Right renal pelvis (tissue), 4 donors: ENCODE data around the gene MAP3K14. TPM values are rescaled to one million over a fixed set of nuclear protein-coding genes. Genes with fewer than 3 reads are reported as not detected.
A peak's percentile ranks its signal among the peaks of the same experiment; 100 is the strongest.
"Not testable (repeated sequence)": the region's sequence is repeated elsewhere in the genome, so short reads cannot be mapped to it uniquely, and the experiment has no call there.

ENCODE experiments used
- DNase-seq, 4 donors: peaks; one replicate each; pipeline ENCODE4 v3.0.0-alpha.2; 2013; ENCODE audit warnings: low read depth in 4 of 4, low spot score in 3 of 4, missing footprints in 1 of 4
- polyA plus RNA-seq, 4 donors: library from polyadenylated mRNA; unstranded; fragments of 120-200 nt; gene quantifications; one replicate each; pipeline ENCODE4 v1.2.1, GENCODE V29; 2013; ENCODE audit not compliant: insufficient read length in 4 of 4

Gene MAP3K14
- polyA plus RNA-seq, result 1 to 10 TPM; 5.2 to 6.4 (median 5.7) TPM

DNA sequence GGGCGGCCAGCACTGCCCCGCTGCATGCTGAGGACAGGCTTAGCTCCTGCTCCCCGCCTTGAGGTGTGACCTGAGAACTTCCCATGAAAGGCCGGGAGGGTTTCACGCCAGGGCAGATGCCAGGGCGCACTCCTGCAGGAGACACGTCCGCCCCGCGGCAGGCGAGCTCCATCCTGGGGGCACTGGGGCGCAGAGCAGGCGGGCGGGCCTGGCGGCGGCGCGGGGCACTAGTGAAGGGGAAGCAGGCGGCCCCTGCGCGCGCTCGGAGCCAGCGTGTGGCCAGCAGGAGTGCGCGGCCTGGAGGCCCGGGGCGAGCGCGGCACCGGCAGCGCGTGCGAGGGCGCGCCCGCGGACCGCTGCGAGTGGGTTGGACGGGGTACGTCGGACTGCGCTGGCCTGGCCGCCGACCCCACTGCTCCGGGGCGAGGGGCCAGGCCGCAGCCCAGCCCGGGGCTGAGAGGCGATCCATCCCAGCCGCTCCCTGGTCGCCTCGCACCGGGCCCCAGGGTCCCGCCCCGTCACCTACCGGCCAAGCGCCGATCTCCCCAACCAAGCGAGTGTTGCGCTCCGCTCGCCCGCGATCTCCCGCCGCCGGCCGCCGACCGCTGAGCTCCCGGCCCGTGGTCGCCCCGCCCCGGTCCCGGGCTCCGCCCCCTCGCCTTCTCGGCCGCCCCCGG is at the start of gene MAP3K14:
MAP3K14 (minus strand) TSS at position 587 of the 677 bp plus-strand sequence. CDS start 26,275 bp downstream, outside the sequence.
- peak in 3 of 4 donors; percentile 51 to 60 (median 52) for DNase-seq

DNA sequence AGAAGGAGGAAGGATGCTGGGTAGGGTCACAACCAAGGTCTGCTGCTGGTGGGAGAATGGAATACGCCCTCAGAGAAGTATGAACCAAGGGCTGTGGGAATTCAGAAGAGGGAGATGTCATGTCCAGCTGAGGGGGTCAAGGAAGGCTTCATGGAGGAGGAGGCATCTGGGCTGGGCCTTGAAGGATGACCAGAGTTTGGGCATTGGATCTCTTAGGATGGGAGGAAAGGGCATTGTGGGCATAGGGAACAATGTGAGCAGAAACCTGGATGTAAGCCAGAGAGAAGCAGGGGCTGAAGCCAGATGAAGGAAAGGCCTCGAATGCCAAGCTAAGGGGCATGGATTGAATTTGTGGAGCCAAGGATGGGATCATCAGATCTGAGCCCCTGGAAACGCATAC is 49.2 kb upstream of the MAP3K14 start:
- no peak for DNase-seq

DNA sequence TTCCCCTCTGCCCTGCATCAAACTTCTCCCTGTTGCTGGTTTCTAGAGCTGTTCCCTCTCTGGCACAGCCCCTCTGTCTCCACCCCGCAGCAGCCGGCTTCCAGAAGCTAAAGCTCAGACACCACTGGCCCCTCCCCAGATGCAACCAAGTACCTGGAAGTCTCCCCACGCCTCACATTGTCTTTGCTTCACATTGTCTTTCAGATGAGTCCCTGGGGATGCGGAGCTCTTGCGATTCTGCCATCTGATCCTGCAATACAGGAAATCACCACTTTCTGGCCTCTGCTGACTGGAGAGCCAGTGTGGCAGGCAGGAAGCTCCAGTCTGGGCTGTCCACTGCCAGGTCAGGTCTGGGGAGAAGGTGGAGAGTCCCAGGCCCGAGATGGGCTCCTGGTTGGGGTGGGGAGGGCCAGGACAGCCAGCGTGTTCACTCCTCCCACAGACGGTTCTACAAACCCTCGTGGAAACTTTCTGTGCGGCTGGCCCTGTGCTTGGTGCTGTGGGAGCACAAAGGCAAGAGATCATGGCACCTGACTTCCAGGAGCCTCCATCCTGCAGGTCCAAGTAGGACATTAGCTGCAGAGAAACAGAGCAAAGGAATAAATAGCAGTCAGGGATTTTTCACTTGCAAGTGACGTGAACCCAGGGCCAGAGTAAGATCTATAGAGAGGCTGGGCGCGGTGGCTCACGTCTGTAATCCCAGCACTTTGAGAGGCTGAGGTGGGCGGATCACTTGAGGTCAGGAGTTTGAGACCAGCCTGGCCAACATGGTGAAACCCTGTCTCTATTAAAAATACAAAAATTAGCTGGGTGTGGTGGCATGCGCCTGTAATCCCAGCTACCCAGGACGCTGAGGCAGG is 47.9 kb upstream of the MAP3K14 start:
- no peak for DNase-seq

DNA sequence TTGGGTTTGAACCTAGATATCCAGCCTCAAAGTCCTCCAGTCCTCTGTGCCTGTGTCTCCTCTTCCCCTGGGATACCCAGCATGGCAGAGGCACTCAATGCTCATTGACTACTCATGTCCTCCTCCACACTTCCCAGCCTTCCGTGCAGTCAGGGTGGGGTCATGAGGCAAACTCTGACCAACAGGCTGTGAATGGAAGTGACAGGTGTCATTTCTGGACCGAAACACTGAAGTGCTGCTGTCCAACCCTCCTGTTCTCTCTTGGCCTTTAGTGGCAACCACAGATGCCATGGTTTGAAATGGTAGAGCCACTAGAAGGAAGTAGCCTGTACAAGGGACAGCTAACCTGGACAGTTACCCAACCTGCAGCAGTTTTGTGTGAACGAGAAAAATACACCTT is 46.7 kb upstream of the MAP3K14 start:
- no peak for DNase-seq

DNA sequence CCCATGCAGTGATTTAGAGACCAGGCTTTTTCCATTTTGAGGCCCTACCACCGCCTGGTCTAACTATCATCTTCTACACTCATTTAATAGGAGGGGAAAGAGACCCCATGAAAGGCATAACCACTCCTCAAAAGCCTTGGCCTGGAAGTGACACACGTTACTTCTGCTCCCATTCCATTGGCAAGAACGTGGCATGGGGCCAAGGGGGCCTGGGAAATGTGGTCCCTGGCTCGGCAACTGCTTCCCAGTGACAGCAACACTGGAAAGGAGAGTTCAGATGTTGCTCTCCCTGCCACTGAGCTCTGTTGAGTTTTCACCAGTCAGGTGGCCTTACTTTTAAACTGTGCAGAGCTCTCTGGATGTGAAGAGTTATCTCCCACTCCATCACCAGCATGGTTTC is 45.2 kb upstream of the MAP3K14 start:
- DNase-seq, result no peak

DNA sequence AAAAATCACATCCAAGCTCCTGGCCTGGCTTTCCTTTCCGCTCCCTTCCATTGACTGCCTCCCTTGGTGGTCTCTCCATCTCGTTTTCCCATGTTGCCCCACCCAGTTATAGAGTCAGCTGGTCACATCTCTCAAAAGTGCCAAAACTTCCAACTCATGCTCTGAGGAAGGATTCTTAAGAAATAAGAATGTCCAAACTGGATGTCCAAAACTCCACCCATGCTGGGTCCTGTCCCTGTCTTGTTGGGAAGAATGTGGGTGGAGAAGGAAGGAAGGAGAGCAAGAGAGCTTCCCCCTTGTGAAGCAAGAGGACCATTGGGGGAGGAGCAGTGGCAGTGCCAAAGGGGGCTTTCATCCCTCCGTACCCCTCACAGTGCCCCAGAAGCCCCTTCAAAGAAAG is 44.6 kb upstream of the MAP3K14 start:
- no peak for DNase-seq

DNA sequence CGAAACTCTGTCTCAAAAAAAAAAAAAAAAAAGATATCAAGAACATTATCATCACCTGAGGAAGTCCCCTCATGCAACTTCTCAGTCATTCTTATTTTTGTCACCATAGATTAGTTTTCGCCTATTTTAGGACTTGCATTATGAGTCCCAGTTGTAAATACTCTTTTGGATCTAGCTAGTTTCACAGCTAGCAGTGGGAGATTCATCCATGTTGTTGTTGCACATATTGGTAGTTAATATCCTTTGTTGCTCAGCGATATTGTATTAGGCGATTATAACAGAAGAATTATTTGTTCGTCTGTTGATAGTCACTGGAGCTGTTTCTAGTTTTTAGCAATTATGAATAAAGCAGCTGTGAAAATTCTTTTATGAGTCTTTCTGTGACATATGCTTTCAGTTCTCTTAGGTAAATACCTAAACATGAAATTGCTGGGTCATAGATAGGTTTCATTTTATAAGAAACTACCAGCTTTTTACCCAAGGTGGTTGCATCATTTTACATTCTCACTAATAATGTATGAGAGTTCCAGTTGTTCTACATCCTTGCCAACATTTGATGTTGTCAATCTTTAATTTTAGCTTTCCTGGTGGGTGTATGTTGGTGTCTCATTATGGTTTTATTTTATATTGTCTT is 40.7 kb upstream of the MAP3K14 start:
- DNase-seq, result no peak

DNA sequence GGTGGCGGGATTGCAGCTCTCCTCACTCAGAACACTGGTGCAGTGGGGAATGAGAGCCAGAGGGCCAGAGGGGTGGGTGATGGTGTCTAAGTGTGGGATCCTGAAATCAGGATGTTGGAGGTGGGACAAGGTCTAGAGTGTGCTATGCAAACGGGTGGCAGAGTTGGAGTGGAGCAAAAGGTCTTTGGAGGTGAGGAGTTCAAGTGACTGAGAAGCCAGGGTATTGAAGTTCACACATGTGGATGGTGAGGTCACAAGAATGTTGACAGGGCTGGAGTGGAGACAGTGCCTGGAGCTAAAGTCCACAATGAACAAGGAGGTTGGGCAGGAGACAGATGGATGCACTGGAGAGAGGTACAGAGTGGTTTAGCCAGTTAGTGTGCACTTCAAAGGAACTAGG is 38.3 kb upstream of the MAP3K14 start:
- DNase-seq, result no peak

DNA sequence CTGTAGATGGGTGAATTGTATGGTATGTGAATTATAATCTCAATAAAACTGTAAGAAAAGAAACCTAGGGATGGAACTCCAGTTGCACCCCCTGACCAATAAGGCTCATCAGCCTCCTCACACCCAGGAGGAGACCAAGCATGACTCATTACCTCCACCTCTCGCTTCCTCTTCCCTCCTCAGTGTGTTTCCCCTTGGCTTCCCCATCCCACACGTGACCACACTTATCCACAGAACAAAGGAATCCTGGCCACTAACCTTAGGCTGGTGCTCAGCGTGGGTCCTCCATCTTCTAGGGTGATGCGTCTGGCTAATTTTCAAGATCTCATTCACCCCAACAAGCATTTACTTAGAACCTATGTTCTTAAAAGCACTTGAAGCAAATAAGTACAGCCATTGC is 36.2 kb upstream of the MAP3K14 start:
- DNase-seq, result no peak

DNA sequence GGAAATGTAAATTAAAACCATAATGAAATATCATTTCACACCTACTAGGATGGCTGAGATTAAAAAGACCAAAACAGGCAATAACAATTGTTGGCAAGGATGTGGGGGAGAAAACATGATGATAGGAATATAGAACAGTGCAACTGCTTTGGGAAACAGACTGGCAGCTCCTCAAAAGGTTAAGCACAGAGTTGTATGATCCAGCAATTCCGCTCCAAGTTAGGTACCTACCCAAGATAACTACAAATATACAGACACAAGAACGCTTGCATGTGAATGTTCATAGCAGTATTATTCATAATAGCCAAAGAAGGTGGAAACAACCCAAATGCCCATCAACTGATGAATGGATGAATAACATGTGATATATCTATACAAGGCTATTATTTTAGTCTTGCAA is 35.0 kb upstream of the MAP3K14 start:
- no peak for DNase-seq

DNA sequence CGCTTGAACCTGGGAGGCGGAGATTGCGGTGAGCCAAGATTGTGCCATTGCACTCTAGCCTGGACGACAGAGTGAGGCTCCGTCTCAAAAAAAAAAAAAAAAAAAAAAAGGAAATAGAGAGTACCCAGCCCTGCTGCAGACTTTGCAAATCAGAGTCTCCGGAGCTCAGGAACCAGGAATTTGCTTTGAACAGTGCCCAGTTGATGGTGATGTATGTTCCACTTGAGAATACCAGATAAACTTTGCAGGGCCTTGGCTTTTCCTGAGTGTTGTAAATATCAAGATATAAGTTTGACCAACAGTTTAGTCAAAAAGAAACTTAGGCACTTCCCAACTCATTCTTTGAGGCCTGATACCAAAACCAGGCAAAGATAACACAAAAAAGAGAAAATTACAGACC is 30.6 kb upstream of the MAP3K14 start:
- DNase-seq, result no peak

DNA sequence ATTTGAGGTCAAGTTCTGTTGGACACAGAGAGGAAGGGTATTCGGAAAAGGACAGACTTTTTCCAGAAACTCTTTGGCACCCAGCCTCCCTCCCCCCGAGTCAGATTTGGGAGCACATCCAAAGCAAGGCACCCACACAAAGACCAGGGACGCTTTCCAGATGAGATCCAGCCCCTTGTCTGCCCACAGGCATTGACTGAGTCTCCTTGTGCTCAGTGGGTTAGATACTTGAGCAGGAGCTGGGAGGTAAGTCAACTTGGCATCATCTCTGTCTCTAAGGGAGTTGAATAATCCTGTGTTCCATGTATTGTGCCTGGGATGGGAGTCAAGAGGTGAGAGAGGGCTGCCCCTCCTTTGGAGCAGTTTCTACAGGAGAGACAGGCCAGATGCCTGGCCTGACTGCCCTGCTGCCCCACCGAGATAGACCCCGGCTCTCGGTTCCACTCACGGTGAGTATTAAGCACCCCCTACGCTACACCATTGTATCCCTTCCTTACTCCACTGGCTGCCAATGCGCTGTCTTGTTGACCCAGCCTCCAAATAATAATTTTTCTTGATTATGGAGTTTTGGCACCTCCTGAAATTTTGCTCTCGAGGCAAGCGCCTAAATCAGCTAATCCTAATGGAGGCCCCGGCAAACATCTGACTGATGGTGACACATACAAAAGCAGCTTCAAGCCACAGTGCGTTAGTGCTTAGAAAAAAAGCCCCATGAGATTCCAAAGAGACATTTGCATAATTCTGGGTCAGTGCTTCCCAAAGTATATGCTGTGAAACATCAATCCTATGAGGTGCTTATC is 29.6 kb upstream of the MAP3K14 start:
- DNase-seq, result no peak

DNA sequence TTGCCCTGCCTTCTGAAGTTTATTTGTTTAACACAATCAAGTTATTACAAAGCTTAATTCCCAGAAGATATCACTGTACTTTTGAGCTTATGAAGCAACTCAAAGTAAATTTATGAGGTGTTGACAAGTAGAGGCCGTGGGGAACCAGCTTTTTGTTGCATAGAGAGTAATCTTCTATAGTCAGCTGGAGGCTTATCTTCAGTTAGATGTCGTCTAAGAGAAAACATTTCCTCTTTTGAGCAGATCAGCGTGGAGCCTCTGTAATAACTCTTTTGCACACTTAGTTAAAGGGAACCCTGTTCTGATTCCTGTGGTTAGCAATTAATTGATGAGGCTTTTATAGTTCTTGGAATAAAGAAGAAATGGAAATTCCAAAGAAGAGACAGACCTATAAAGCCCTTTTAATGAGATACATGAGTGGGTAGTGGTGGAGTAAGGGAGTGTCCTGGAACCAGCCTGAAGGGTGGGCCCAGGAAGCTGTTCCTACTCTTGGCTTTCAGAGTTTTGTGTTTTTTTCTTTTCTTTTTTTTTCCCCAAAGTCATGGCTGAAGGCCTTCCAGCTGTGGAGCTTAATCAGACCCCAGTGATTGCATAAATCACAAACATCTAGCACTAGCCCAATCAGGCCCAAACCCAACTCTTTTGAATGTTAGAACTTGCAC is 28.9 kb upstream of the MAP3K14 start:
- peak in 3 of 4 donors; percentile 19 to 36 (median 32) for DNase-seq

DNA sequence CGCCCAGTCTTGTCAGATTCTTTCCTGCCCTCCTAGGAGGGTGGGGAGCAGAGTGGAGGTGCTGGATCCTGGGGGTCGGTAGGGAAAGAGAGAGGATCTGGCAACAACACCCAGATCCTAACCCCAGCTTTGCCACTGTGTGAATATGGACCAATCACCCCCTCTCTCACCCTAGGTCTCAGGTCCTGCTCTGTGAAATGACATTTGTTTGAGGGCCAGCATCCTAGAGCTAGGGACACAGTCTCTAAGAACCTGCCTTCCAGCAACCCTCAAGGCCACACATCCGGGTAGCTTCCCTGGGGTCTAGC is 28.4 kb upstream of the MAP3K14 start:
- no peak for DNase-seq

DNA sequence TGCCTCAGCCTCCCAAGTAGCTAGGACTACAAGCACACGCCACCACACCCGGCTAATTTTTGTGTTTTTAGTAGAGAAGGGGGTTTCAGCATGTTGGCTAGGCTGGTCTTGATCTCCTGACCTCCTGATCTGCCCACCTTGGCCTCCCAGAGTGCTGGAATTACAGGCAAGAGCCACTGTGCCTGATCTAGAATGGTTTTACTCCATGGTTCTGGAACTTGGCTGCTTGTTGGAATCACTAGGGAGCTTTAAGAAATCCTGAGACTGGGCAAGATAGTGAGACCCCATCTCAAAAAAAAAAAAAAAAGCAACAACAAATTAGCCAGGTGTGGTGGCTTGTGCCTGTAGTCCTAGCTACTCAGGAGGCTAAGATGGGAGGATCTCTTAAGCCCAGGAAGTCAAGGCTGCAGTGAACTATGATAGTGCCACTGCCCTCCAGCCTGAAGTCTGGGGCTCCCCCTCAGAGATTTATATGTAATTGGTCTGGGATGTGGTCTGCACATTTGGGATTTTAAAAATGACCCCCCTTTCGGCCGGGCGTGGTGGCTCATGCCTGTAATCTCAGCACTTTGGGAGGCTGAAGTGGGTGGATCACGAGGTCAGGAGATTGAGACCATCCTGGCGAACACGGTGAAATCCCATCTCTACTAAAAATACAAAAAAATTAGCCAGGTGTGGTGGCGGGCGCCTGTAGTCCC is 27.3 kb upstream of the MAP3K14 start:
- not testable (repeated sequence) for DNase-seq

DNA sequence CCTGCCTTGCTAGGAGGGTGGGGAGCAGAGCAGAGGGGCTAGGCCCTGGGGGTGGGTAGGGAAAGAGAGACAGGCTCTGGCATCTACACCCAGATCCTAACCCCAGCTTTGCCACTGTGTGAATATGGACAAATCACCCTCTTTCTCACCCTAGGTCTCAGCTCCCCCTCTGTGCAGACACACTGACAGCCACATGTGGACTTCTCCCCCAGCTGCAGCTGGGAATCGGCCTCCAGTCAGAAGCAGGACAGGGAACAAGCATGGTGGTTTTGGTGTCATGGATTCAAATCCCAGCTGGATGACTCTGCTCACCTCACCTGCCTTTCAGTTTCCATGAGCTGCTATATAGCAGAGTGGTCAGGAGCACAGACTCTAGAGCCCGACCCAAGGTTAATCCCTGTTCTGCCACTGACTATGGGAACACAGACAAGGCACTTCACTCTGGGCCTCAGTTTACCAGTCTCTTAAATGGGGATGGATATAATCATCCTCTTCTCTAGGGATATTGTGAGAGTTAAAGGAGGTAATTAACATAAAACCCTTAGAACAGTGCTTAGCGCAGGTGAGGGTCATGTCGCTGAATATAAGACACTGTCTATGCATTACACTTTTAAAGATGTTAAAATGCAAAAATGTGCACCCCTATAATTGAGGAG is 26.2 kb upstream of the MAP3K14 start:
- DNase-seq, result no peak

DNA sequence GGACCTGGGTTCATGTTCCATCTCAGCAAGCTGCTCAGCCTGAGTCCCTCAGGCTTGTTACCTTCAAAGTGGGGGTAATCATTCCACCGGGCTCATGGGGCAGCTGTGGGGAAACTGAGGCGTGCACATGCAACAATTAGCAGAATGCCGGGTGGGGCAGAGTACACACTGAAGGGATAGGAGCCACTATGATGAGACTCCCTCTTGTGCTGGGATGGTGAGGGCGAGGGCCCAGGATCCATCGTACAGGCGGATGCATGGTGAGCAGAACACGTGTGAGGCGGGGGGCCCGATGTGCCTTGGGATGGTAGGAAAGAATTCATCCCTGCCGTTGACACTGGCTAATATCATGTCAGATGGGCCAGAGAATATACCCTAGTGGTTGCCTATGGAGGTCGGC is 25.5 kb upstream of the MAP3K14 start:
- DNase-seq, result no peak

DNA sequence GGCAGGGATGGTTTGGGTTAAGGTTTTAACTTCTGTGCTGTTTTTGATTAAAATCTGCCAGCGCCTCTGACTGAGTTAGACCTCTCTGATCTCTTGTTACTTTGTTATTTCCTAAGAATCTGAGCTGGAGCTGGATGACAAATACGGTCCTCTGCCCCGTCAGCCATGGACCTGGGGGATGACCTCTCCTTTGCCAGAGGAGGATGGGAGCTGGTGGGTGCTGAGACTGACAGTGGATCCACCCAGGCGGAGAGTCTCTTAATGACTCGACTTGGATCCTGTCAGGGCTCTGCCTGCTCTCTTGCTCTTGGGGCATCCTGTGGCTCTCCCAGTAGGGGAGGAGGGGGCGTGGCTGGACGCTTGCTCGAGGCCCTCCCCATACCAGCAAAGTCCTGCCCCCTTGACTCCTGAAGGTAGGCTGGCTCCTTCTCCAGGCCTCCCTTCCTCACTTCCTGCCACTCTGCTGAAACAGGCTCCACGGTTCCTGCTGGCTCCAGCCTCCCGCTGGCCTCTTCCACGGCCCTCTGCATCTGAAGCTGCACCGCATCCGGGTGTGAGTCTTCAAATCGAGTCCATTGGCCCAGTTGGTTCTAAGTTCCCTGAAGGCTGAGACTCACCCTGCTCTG is 24.8 kb upstream of the MAP3K14 start:
- peak in 1 of 4 donors; percentile 15 for DNase-seq
